Upper lobe of right lung (tissue), 1 donor: Measurements from ENCODE around the gene ROBO2. TPM values are rescaled to one million over a fixed set of nuclear protein-coding genes. Genes with fewer than 3 reads are reported as not detected.

Experiments
- ATAC-seq: fragments of 200-7000 bp; cut with Tn5 transposase; one replicate; pipeline ENCODE4 v1.9.1; 2020; ENCODE audit warnings: mild to moderate bottlenecking, moderate library complexity
- DNase-seq: peaks from one replicate; pipeline ENCODE4 v3.0.0-alpha.2; 2020
- H3K27ac ChIP-seq: fragments of 200-600 bp; one replicate; pipeline ENCODE4 v1.8.0; 2022
- H3K27me3 ChIP-seq: fragments of 200-600 bp; one replicate; pipeline ENCODE4 v1.8.0; 2022; ENCODE audit warnings: mild to moderate bottlenecking
- H3K36me3 ChIP-seq: fragments of 200-600 bp; one replicate; pipeline ENCODE4 v1.8.0; 2022
- H3K4me1 ChIP-seq: fragments of 200-600 bp; one replicate; pipeline ENCODE4 v1.8.0; 2022
- H3K4me3 ChIP-seq: fragments of 200-600 bp; one replicate; pipeline ENCODE4 v1.8.0; 2022; ENCODE audit warnings: mild to moderate bottlenecking
- H3K9me3 ChIP-seq: fragments of 200-600 bp; one replicate; pipeline ENCODE4 v1.8.0; 2022
- intact Hi-C: fragments of 100-400 bp; cut with DNase I; formaldehyde crosslinking; loops from one replicate; pipeline ENCODE4 v1.11.0; 2022
- total RNA-seq: library from RNA; stranded (reverse); fragmentation: NEBNext Ultra II Directional; extraction: Animal tissue kit (Norgen Biotek cat#: 25700); gene quantifications from one replicate; pipeline ENCODE4 v1.2.1, GENCODE V29; 2021
- TF ChIP-seq, protein P1 (sequence below): fragments of 200-600 bp; IDR thresholded peaks from one replicate; pipeline ENCODE4 v1.8.0; 2022; ENCODE audit warnings: antibody characterized with exemption
- donor health status: DM: no; HTN: yes; CAD: no; lungs with severe emphysema.

ROBO2 gene
- total RNA-seq, 1 donor from 2014 or later = 27.1 TPM

DNA sequence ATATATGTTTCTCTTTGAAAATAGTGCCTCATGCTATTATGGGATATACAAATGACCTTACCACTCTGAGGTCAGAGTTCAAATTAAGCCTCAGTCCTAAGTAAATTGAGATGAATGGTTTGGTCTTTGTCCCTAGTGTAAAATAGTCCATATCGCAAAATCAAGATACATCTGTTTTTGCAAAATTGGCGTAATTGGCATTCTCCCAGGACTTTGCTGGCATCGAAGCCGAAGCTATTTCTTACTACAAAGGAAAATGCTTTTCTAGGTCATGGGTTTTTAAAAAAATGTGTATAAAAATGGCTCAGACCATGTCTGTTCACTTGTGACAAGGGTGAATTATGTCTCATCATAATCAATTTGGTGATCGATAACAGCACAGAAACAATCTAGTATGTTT, 25.9 kb downstream of the ROBO2 start:
- Histone ChIP-seq H3K27me3 (no peaks in the 10 kb centered on the region), H3K4me3 (no peak overlapping the region), H3K27ac (no peak overlapping the region), H3K4me1 (no peaks in the 10 kb centered on the region), H3K36me3 (no peaks in the 10 kb centered on the region), H3K9me3 (no peaks in the 10 kb centered on the region)
- intact Hi-C loops = no loop called here
- TF ChIP-seq, protein P1, sequence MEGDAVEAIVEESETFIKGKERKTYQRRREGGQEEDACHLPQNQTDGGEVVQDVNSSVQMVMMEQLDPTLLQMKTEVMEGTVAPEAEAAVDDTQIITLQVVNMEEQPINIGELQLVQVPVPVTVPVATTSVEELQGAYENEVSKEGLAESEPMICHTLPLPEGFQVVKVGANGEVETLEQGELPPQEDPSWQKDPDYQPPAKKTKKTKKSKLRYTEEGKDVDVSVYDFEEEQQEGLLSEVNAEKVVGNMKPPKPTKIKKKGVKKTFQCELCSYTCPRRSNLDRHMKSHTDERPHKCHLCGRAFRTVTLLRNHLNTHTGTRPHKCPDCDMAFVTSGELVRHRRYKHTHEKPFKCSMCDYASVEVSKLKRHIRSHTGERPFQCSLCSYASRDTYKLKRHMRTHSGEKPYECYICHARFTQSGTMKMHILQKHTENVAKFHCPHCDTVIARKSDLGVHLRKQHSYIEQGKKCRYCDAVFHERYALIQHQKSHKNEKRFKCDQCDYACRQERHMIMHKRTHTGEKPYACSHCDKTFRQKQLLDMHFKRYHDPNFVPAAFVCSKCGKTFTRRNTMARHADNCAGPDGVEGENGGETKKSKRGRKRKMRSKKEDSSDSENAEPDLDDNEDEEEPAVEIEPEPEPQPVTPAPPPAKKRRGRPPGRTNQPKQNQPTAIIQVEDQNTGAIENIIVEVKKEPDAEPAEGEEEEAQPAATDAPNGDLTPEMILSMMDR = no peak
- no peak for DNase-seq
- ATAC-seq = no peak

DNA sequence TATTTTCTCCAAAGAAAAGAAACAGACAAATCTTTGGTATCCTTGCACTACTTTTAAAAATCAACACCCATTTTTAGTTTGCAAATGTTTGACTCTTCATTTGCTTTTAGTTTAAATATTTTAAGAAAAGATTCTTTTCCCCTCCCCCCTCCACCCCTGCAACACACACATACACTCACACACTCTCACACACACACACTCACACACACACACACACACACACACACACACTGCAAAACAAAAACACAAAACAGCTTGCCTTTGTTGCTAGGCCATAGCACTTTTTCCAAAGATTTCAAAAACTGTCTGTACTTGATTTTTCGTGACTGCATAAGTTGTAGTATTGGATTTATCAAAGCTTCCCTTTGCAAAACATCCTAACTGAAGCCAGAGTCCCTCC, 26.9 kb downstream of the ROBO2 start:
- Histone ChIP-seq H3K9me3 (no peaks in the 10 kb centered on the region), H3K4me3 (no peak overlapping the region), H3K27ac (no peak overlapping the region), H3K27me3 (no peaks in the 10 kb centered on the region), H3K4me1 (no peaks in the 10 kb centered on the region), H3K36me3 (no peaks in the 10 kb centered on the region)
- intact Hi-C loops = no loop called here
- TF ChIP-seq, protein P1 = no peak
- DNase-seq = no peak
- ATAC-seq = no peak

DNA sequence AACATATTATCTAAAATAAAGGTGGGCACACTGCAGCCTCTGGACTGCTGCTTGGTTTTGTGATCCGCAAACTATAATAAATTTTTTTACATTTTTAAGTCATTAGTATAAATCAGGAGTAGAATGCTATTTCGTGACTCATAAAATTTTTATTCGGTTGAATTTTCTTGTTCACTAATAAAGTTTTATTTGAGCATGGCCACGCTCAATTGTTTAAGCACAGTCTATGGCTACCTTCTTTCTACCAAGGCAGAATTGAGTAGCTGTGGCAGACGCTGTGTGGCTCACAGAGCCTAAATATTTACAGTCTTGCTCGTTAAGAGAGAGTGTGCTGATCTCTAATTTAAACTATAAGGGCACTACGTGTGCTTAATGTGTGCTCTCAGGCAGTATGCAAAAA, 28.9 kb downstream of the ROBO2 start:
- TF ChIP-seq, protein P1 = no peak
- Histone ChIP-seq H3K4me3 (no peak overlapping the region), H3K27ac (no peak overlapping the region), H3K27me3 (no peaks in the 10 kb centered on the region), H3K4me1 (no peaks in the 10 kb centered on the region), H3K36me3 (no peaks in the 10 kb centered on the region), H3K9me3 (no peaks in the 10 kb centered on the region)
- DNase-seq (no peak), ATAC-seq (no peak)
- intact Hi-C loops = no loop called here

DNA sequence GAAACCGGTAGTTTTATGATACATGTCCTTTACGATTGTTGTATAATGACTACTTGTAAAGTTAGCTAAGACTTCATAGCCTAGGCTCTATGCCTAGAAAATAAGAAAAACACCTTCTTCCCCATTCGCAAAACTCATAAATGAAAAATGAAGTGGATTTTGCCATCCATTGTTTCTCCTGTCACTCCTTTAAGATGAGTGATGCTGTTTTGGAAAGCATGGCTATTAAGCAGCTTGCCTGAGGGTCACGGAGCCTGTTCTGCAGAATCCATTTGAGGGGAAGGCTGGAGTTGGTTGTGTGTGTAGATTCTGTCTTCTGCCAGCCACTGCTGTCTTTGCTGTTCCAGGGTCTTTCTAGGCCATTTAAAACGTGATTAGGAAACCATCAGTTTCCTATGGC, 31.5 kb downstream of the ROBO2 start:
- Histone ChIP-seq H3K27ac (no peak overlapping the region), H3K4me3 (no peak overlapping the region), H3K36me3 (no peaks in the 10 kb centered on the region), H3K4me1 (no peaks in the 10 kb centered on the region), H3K27me3 (no peaks in the 10 kb centered on the region), H3K9me3 (no peaks in the 10 kb centered on the region)
- no peak for ATAC-seq
- intact Hi-C loops = no loop called here
- TF ChIP-seq, protein P1 = no peak
- no peak for DNase-seq

DNA sequence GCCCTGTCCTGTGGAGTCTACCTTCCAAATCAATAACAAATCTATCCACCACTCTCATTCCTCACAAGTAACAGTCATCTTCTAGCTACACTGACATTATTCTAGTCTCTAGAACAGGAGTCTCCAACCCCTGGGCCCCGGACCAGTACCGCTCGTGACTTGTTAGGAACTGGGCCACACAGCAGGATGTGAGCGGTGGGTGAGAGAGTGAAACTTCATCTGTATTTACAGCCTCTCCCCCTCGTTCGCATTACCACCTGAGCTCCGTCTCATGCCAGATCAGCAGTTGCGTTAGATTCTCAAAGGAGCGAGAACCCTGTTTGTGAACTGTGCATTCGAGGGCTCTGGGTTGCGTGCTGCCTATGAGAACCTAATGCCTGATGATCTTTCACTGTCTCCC, 31.9 kb downstream of the ROBO2 start:
- no peaks in the 10 kb centered on the region for H3K4me1 ChIP-seq
- DNase-seq = no peak
- TF ChIP-seq, protein P1 = no peak
- no peak overlapping the region for H3K4me3 ChIP-seq
- H3K27me3 ChIP-seq = no peaks in the 10 kb centered on the region
- intact Hi-C loops = no loop called here
- H3K9me3 ChIP-seq = no peaks in the 10 kb centered on the region
- H3K36me3 ChIP-seq = no peaks in the 10 kb centered on the region
- no peak overlapping the region for H3K27ac ChIP-seq
- ATAC-seq = no peak

DNA sequence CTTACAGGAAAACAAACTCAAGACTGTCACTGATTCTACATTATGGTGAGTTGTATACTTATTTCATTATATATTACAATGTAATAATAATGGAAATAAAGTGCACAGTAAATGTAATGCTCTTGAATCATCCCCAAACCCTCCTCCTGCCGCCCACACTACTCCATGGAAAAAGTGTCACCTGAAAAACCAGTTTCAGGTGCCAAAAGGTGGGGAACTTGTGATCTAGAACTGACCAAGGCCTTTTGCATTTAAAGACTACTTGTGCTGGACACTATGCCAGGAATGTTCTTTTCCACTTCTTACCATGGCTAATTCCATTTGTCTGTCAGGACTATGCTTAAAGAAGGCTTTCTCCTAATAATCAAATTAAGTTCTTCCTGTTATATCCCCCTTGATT, 32.3 kb downstream of the ROBO2 start:
- Histone ChIP-seq H3K36me3 (no peaks in the 10 kb centered on the region), H3K4me3 (no peak overlapping the region), H3K9me3 (no peaks in the 10 kb centered on the region), H3K4me1 (no peaks in the 10 kb centered on the region), H3K27ac (no peak overlapping the region), H3K27me3 (no peaks in the 10 kb centered on the region)
- TF ChIP-seq, protein P1 = no peak
- DNase-seq (no peak), ATAC-seq (no peak)
- intact Hi-C loops = no loop called here
